NCI-H748 treated with DMSO at 0.1 percent for 48 hours (cell line): ENCODE results near the gene FOXP1.

Experiments
- DNase-seq: peaks from one replicate; lab custom pipeline; 2025; lab: John Stamatoyannopoulos, UW

Gene FOXP1

GRCh38 chr3:71504250-71505036 is 79.1 kb downstream of the FOXP1 start:
- no peak for DNase-seq

GRCh38 chr3:71503525-71504249 is 79.8 kb downstream of the FOXP1 start:
- no peak for DNase-seq

- no peak for DNase-seq
Measured at GRCh38 chr3:71502066-71502625, 81.4 kb downstream of the FOXP1 start.

GRCh38 chr3:71500696-71501095 is 82.8 kb downstream of the FOXP1 start:
- DNase-seq: no peak

- no peak for DNase-seq
Measured at GRCh38 chr3:71499227-71499876, 84.2 kb downstream of the FOXP1 start.

- no peak for DNase-seq
Measured at GRCh38 chr3:71498543-71498942, 85.0 kb downstream of the FOXP1 start.

GRCh38 chr3:71497971-71498444 is 85.5 kb downstream of the FOXP1 start:
- no peak for DNase-seq

- no peak for DNase-seq
Measured at GRCh38 chr3:71497367-71497897, 86.1 kb downstream of the FOXP1 start.

- no peak for DNase-seq
Measured at GRCh38 chr3:71495708-71496472, 87.6 kb downstream of the FOXP1 start.

GRCh38 chr3:71494212-71494611 is 89.3 kb downstream of the FOXP1 start:
- no peak for DNase-seq

GRCh38 chr3:71492974-71493771 is 90.4 kb downstream of the FOXP1 start:
- no peak for DNase-seq

- DNase-seq: no peak
Measured at GRCh38 chr3:71492566-71492965, 91.0 kb downstream of the FOXP1 start.

- no peak for DNase-seq
Measured at GRCh38 chr3:71491154-71491752, 92.3 kb downstream of the FOXP1 start.

GRCh38 chr3:71490692-71491091 is 92.8 kb downstream of the FOXP1 start:
- no peak for DNase-seq

GRCh38 chr3:71489315-71489761 is 94.2 kb downstream of the FOXP1 start:
- no peak for DNase-seq

- DNase-seq: no peak
Measured at GRCh38 chr3:71488882-71489281, 94.6 kb downstream of the FOXP1 start.

GRCh38 chr3:71488391-71488809 is 95.1 kb downstream of the FOXP1 start:
- peak; percentile 53 for DNase-seq

GRCh38 chr3:71487418-71487817 is 96.1 kb downstream of the FOXP1 start:
- DNase-seq: no peak

GRCh38 chr3:71486831-71487230 is 96.7 kb downstream of the FOXP1 start:
- no peak for DNase-seq

- no peak for DNase-seq
Measured at GRCh38 chr3:71485896-71486295, 97.6 kb downstream of the FOXP1 start.
